Activated T-helper 1 cell treated with anti-CD3 and anti-CD28 coated beads, Interleukin-12 subunit alpha, Interleukin-12 subunit beta, Interleukin-2, Interleukin-4 antibody, amounts not matched to agents 30 ng/mL and 10 ng/mL and 1 ng/mL, durations not matched to agents 14 hours and 24 hours and 36 hours (primary cell): ENCODE results near the gene SDHB. TPM values are rescaled to one million over a fixed set of nuclear protein-coding genes. Genes with fewer than 3 reads are reported as not detected.

Experiments
- DNase-seq: peaks from one replicate; pipeline ENCODE4 v3.0.0; 2021; ENCODE audit warnings: low spot score
- H3K27ac Mint-ChIP-seq: one replicate; pipeline ENCODE4 v1.8.0; 2021; ENCODE audit warnings: mild to moderate bottlenecking, mixed read lengths
- H3K27me3 Mint-ChIP-seq: one replicate; pipeline ENCODE4 v1.8.0; 2022; ENCODE audit warnings: mild to moderate bottlenecking, moderate library complexity, mixed read lengths; ENCODE audit not compliant: insufficient read depth
- H3K36me3 Mint-ChIP-seq: one replicate; pipeline ENCODE4 v1.8.0; 2021; ENCODE audit warnings: low read depth, mixed read lengths
- H3K4me1 Mint-ChIP-seq: one replicate; pipeline ENCODE4 v1.8.0; 2021; ENCODE audit warnings: low read depth, mixed read lengths
- H3K4me3 Mint-ChIP-seq: one replicate; pipeline ENCODE4 v1.8.0; 2021; ENCODE audit warnings: mild to moderate bottlenecking, moderate library complexity, mixed read lengths
- H3K9me3 Mint-ChIP-seq: one replicate; pipeline ENCODE4 v1.8.0; 2021; ENCODE audit warnings: mixed read lengths
- intact Hi-C: fragments of 100-400 bp; cut with micrococcal nuclease; formaldehyde crosslinking; loops from one replicate; pipeline ENCODE4 v1.15.1; 2024
- total RNA-seq: library from RNA; stranded (reverse); gene quantifications from 2 replicates; pipeline ENCODE4 v1.2.3, GENCODE V29; 2022

Gene SDHB
- total RNA-seq, 1 donor from 2014 or later: 137 TPM

- Mint-ChIP-seq H3K9me3 (no peaks in the 10 kb centered on the region), H3K4me1 (no peaks in the 10 kb centered on the region), H3K4me3 (no peak overlapping the region), H3K27ac (no peak overlapping the region), H3K36me3 (no peaks in the 10 kb centered on the region), H3K27me3 (no peaks in the 10 kb centered on the region)
- intact Hi-C loops: loop anchor here (1.0 kb wide), 1 partner anchor 38 kb away; no protein-coding TSS in a partner anchor
- DNase-seq: no peak
These were observed 82.3 kb downstream of the SDHB start for GRCh38 chr1:16971341-16972188.

GRCh38 chr1:16970132-16970910, 83.5 kb downstream of the SDHB start:
- no peak overlapping the region for H3K27ac Mint-ChIP-seq
- H3K9me3 Mint-ChIP-seq: no peaks in the 10 kb centered on the region
- H3K36me3 Mint-ChIP-seq: no peaks in the 10 kb centered on the region
- H3K4me3 Mint-ChIP-seq: no peak overlapping the region
- H3K27me3 Mint-ChIP-seq: no peaks in the 10 kb centered on the region
- intact Hi-C loops: no loop called here
- no peak for DNase-seq
- no peaks in the 10 kb centered on the region for H3K4me1 Mint-ChIP-seq

- no peaks in the 10 kb centered on the region for H3K4me1 Mint-ChIP-seq
- intact Hi-C loops: no loop called here
- H3K36me3 Mint-ChIP-seq: no peaks in the 10 kb centered on the region
- no peak overlapping the region for H3K4me3 Mint-ChIP-seq
- H3K9me3 Mint-ChIP-seq: no peaks in the 10 kb centered on the region
- no peak for DNase-seq
- no peak overlapping the region for H3K27ac Mint-ChIP-seq
- H3K27me3 Mint-ChIP-seq: no peaks in the 10 kb centered on the region
These were observed 84.2 kb downstream of the SDHB start for GRCh38 chr1:16969651-16970050.

- H3K36me3 Mint-ChIP-seq: no peaks in the 10 kb centered on the region
- no peak overlapping the region for H3K27ac Mint-ChIP-seq
- intact Hi-C loops: no loop called here
- H3K27me3 Mint-ChIP-seq: no peaks in the 10 kb centered on the region
- no peak for DNase-seq
- H3K4me3 Mint-ChIP-seq: no peak overlapping the region
- H3K9me3 Mint-ChIP-seq: no peaks in the 10 kb centered on the region
- H3K4me1 Mint-ChIP-seq: no peaks in the 10 kb centered on the region
These were observed 84.7 kb downstream of the SDHB start for GRCh38 chr1:16969057-16969611.

Other genes starting within 250 kb of the SDHB start
- 2,178 and 3,041 TPM in 2 replicates for gene RNU1-2, start 158.1 kb downstream of the SDHB start, total RNA-seq
- gene CROCC, start 132.1 kb downstream of the SDHB start, total RNA-seq: 22.1 and 22.6 TPM in 2 replicates
- gene MFAP2, start 73.4 kb downstream of the SDHB start, total RNA-seq: not detected in 2 replicates
- gene ATP13A2, start 42.1 kb downstream of the SDHB start, total RNA-seq: 48.3 and 56.4 TPM in 2 replicates
- gene PADI2, start 65.4 kb upstream of the SDHB start, total RNA-seq: 0.07 TPM in 1 of 2 replicates, not detected in the other
- not detected in 2 replicates for gene PADI1, start 151.1 kb upstream of the SDHB start, total RNA-seq
- gene PADI3, start 195.1 kb upstream of the SDHB start, total RNA-seq: not detected in 2 replicates